ENCODE data around the gene CPTP.

- TF ChIP-seq CTCF (IDR thresholded peaks at IDR 0.05) (no peak), POLR2A (IDR thresholded peaks at IDR 0.05) (no peak)
Measured at GRCh38 chr1:1370771-1371300, 46.2 kb downstream of the CPTP start.

Measured in Peyer's patch (tissue), 4 donors.